Stimulated activated naive CD8-positive, alpha-beta T cell treated with anti-CD3 and anti-CD28 coated beads, Interleukin-15, Interleukin-2, amounts not matched to agents 100 ng/mL and 50 ng/mL, for 24 hours (primary cell): ENCODE measurements around the gene APEH.

Experiments
- H3K27ac Mint-ChIP-seq: one replicate; pipeline ENCODE4 v1.8.0; 2021; ENCODE audit warnings: mild to moderate bottlenecking, mixed read lengths
- H3K27me3 Mint-ChIP-seq: one replicate; pipeline ENCODE4 v1.8.0; 2021; ENCODE audit warnings: mixed read lengths
- H3K36me3 Mint-ChIP-seq: one replicate; pipeline ENCODE4 v1.8.0; 2021; ENCODE audit warnings: low read depth, mixed read lengths
- H3K4me1 Mint-ChIP-seq: one replicate; pipeline ENCODE4 v1.8.0; 2021; ENCODE audit warnings: low read depth, mixed read lengths
- H3K4me3 Mint-ChIP-seq: one replicate; pipeline ENCODE4 v1.8.0; 2021; ENCODE audit warnings: mild to moderate bottlenecking, mixed read lengths
- H3K9me3 Mint-ChIP-seq: one replicate; pipeline ENCODE4 v1.8.0; 2021; ENCODE audit warnings: mixed read lengths

APEH gene

DNA sequence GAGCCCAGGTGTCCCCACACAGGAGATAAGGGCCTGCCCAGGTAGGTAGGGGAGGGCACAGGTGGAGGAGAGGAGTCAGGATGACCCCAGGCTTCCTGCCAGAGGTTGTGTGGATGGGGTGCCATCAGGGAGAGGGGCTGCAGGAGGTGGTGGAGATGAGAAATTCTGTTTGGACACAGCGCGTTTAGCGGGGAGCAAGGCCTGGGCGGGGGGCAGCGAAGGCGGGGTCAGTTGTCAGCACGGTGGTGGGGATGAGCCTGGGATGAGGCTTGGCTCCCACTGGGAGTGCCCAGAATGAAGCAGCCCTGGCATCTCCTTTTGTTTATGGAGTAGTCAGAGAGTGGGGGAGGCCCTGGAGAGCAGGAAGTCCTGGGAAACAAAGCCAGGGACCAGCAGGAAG, 29.8 kb downstream of the APEH start:
- Mint-ChIP-seq H3K9me3 (no peaks in the 10 kb centered on the region), H3K27ac (no peak overlapping the region), H3K4me3 (no peak overlapping the region), H3K4me1 (no peaks in the 10 kb centered on the region), H3K36me3 (peaks cover 9% of the 10 kb centered on the region), H3K27me3 (no peaks in the 10 kb centered on the region)

DNA sequence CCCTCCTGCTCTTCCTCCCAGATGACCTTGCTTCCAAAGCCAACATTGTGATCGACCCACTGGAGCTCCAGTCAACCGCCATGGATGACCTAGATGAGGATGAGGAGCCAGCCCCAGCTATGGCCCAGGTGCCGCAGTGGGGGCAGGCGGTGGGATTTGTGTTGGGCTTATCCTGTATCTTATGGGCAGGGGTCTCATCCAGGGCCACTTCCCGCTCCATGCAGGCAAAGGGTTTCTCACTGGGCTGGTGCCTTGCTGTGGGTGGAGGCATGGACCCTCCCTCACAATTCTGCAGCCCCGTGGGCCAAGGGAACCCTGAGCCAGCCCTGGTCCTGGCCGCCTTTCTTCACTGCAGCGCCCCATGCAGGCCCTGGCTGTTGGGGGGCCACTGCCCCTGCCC, 30.5 kb downstream of the APEH start:
- peaks cover 9% of the 10 kb centered on the region for H3K36me3 Mint-ChIP-seq
- H3K27ac Mint-ChIP-seq: no peak overlapping the region
- no peaks in the 10 kb centered on the region for H3K9me3 Mint-ChIP-seq
- no peak overlapping the region for H3K4me3 Mint-ChIP-seq
- no peaks in the 10 kb centered on the region for H3K27me3 Mint-ChIP-seq
- H3K4me1 Mint-ChIP-seq: no peaks in the 10 kb centered on the region

DNA sequence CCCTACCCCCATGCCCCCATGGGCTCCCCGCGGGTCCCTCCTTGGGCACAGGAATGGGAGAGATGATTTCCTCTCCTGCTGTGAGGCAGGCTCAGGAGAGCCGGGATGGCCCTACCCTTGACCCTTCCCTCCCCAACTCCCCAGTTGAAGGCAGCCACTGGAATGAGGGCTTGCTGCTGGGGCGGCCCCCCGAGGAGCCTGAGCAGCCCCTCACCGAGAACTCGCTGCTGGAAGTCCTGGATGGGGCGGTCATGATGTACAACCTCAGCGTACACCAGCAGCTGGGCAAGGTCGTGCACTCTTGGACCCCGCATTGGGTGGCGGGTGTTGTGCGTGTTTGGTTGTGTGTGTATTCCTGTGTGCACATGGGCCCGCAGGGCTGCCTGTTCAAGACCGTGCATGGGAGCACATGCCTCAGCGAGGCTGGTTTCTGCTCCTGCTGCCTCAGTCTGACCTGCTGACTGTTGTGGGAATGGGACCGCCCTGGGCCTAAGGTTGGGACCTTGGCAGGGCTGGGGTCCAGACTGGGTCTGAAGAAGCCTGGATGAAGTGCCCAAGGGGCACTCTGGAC, 31.3 kb downstream of the APEH start:
- H3K4me1 Mint-ChIP-seq: no peaks in the 10 kb centered on the region
- no peaks in the 10 kb centered on the region for H3K27me3 Mint-ChIP-seq
- no peaks in the 10 kb centered on the region for H3K9me3 Mint-ChIP-seq
- peaks cover 9% of the 10 kb centered on the region for H3K36me3 Mint-ChIP-seq
- H3K27ac Mint-ChIP-seq: no peak overlapping the region
- H3K4me3 Mint-ChIP-seq: no peak overlapping the region

DNA sequence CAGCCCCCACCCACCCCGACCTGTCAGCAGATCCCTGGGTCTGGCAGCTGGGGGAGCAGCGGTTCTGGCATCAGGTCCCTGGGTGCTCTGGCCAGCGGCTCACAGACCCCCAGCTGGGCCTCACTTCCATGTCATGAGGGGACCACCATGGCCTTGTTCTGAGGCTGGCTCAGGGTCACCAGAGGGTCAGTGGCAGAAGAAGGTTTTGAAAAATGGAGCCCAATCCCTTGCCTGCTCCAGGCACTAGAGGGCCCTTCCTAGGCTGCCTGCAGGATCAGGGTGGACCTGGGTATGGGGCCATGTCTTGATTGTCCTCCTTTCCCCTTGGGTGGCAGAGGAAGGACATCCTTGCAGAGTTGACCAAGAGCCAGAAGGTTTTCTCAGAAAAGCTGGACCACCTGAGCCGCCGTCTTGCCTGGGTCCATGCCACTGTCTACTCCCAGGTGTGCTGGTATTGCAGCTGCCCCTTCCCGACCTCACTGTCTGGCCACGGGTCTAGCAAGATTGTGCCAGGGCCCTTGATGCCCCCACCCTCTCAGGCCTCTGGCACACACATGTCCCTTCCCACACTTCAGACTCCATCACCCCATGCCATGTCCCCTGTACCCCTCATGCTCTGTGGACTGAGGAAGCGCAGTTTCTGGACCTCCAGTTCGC, 32.4 kb downstream of the APEH start:
- Mint-ChIP-seq H3K4me1 (peaks cover 3% of the 10 kb centered on the region), H3K27ac (no peak overlapping the region), H3K36me3 (peaks cover 9% of the 10 kb centered on the region), H3K27me3 (no peaks in the 10 kb centered on the region), H3K9me3 (no peaks in the 10 kb centered on the region), H3K4me3 (no peak overlapping the region)

DNA sequence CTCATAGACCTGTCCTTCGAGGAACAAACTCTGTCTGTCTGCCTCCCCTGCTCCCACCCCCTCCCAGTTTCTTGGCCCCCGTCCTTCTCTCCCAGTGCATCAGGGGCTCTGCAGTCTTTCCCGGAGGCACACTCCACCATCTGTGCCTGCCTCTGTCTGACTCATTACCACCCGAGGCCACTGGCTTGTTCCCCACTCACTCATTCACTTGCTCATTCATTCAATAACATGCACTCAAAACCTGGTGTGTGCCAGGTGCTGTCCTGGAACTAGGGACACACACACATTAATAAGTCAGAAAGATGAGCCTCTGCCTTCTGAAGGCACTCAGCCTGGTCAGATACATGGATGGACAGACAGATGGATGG, 32.9 kb downstream of the APEH start:
- no peaks in the 10 kb centered on the region for H3K27me3 Mint-ChIP-seq

DNA sequence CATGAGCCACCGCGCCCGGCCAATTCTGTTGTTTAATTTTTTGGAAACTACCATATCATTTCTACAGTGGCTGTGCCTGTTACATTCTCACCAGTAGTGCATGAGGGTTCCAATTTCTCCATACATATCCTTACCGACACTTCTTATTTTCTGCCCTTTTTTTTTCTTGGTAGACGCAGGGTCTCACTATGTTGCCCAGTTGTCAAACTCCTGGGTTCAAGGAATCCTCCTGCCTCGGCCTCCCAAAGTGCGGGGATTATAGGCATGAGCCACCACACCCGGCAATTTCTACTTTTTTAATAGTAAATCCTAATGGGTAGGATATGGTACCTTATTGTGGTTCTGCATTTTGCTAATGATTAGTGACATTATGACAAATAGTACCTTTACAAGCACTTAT, 35.7 kb downstream of the APEH start:
- H3K4me3 Mint-ChIP-seq: no peak overlapping the region
- H3K27ac Mint-ChIP-seq: no peak overlapping the region
- H3K36me3 Mint-ChIP-seq: peaks cover 9% of the 10 kb centered on the region
- H3K27me3 Mint-ChIP-seq: no peaks in the 10 kb centered on the region
- H3K4me1 Mint-ChIP-seq: peaks cover 6% of the 10 kb centered on the region
- no peaks in the 10 kb centered on the region for H3K9me3 Mint-ChIP-seq

More for the DNA sequence above, 32.9 kb downstream of the APEH start:
- Mint-ChIP-seq H3K4me3 (no peak overlapping the region), H3K27ac (no peak overlapping the region), H3K9me3 (no peaks in the 10 kb centered on the region), H3K4me1 (peaks cover 6% of the 10 kb centered on the region), H3K36me3 (peaks cover 9% of the 10 kb centered on the region)

DNA sequence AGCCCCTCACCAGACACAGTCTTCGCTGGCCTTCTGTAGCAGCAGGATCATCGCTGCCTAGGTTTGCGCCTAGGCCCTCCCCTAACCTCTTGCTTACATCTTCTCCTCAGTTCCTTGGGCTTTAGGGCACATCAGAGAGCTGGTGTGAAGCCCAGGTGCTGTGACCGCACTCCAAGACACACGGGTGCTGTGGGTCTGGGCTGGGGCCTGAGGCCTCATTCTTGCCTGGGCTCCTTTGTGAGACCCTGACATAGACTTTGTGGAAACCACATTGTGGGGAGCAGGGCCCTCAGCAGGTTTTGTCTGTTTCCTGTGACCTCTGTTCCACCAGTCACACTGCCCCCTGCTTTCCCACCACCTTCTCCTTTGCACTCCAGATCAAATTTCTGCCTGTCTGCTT, 37.3 kb downstream of the APEH start:
- Mint-ChIP-seq H3K36me3 (peaks cover 9% of the 10 kb centered on the region), H3K27me3 (no peaks in the 10 kb centered on the region), H3K4me3 (no peak overlapping the region), H3K4me1 (peaks cover 6% of the 10 kb centered on the region), H3K9me3 (no peaks in the 10 kb centered on the region), H3K27ac (no peak overlapping the region)

DNA sequence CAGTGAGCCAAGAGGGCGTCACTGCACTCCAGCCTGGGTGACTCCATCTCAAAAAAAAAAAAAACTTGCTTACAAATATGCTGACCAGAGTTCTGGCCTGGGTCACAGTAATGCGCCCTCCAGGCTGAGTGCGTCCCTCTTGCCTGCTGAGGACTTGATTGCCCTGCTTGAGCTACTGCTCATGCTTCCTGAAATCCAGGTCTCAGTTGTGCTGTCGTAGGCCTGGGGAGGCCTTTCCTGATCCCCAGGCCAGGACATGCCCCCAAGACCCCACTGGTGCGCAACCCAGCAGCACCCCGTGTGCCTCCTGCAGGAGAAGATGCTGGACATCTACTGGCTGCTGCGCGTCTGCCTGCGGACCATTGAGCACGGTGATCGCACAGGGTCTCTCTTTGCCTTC, 38.0 kb downstream of the APEH start:
- Mint-ChIP-seq H3K4me1 (peaks cover 6% of the 10 kb centered on the region), H3K27ac (no peak overlapping the region), H3K9me3 (no peaks in the 10 kb centered on the region), H3K27me3 (no peaks in the 10 kb centered on the region), H3K4me3 (no peak overlapping the region), H3K36me3 (peaks cover 5% of the 10 kb centered on the region)

DNA sequence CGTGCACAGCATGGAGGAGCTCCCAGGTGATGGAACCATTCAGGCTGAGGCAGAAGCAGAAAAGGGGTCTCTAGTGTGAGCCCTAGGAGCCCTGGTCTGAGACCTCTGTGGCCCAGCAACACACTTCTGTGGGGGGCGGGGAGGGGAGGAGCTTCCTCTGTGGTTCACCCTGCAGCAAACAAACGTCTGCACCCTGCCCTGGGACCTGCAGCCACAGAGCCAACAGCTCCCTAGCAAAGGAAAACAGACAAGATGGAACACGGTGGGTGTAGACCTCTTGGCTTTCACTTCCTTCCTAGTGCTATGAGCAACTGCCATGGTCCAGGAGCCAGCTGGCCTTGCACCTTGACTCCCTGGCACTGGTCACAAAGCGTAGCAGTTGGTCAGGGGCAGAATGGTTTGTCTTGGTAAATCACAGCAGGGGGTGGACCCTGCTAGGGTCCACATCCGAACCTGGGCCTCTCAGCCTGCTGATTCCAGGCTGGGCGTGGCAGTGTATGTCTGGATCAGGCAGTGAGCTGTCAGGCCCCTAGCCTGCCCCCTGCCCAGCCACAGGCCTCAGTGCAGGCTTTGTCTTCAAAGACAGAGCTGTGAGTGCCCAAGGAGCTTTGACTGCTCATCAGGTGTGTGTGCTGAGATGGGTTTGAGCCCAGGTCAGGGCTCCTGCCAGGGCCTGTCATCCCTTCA, 38.6 kb downstream of the APEH start:
- Mint-ChIP-seq H3K9me3 (no peaks in the 10 kb centered on the region), H3K27me3 (no peaks in the 10 kb centered on the region), H3K4me1 (peaks cover 6% of the 10 kb centered on the region), H3K36me3 (peaks cover 3% of the 10 kb centered on the region), H3K27ac (no peak overlapping the region), H3K4me3 (no peak overlapping the region)

DNA sequence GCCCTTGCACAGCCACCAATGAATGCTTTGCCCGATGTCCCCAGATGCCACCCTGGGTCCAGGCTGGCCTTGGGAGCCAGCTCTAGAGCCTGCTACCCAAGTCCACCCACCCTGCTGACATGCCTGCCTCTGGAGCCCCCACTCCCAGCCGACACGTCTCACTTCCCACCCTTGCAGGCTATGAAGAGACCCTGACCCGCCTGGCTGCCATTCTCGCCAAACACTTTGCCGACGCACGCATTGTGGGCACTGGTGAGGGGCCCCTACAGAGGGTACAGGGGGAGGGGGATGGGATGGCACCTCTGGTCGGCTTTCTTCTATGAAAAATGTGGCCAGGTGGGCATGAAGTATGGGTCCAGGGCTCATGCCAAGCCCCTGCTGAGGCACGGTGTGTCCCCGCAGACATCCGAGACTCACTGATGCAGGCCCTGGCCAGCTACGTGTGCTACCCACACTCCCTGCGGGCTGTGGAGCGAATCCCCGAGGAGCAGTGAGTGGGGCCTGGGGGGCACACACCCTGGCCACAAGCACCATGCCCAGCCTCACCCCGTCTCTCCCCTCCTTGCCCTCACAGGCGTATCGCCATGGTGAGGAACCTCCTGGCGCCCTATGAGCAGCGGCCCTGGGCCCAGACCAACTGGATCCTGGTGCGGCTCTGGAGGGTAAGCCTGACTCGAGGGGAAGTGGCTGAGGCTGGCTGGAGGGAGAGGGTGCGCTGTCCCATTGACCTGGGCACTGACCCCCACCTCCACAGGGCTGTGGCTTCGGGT, 39.4 kb downstream of the APEH start:
- peaks cover 8% of the 10 kb centered on the region for H3K4me1 Mint-ChIP-seq
- no peaks in the 10 kb centered on the region for H3K27me3 Mint-ChIP-seq
- no peaks in the 10 kb centered on the region for H3K9me3 Mint-ChIP-seq
- peaks cover 5% of the 10 kb centered on the region for H3K36me3 Mint-ChIP-seq
- no peak overlapping the region for H3K4me3 Mint-ChIP-seq
- H3K27ac Mint-ChIP-seq: no peak overlapping the region

DNA sequence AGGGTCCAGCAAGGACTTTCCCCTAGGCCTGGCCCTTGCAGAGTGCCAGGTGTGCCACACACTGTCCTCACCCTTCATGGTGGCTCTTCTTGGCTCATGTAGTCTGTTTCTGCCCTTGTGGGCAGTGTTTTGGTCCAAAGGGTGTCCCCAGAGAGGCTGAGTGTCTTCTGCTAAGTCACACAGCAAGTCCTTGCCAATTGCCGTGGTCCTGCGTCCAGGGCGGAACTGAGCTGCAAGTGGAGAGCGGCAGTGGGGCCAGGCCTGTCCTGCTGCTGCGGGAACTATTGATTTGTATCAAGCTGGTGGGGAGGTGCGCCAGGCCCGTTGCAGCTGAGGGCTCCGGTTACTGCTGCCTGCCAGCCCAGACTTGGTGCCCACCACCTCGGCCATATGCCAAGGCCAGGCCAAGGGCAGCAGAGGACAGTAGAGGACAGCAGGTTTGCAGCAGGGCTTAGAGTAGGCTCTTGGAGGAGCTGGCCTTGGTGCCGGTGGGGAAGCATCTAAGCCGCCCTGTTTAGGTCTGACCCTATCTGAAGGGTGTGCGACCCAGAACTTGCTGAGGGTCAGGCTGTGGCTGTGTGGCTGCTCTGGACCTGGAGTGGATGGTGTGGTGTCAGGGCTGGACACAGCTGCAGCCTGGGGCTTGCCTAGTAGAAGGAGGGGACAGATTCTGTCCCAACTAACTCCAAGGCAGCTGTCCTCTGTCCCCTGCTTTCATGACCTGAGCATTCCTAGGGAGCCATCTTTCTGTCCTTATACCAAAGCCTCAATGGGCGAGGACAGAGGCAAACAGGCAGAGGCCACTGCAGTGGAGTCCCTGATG, 40.8 kb downstream of the APEH start:
- H3K4me1 Mint-ChIP-seq: peaks cover 21% of the 10 kb centered on the region

DNA sequence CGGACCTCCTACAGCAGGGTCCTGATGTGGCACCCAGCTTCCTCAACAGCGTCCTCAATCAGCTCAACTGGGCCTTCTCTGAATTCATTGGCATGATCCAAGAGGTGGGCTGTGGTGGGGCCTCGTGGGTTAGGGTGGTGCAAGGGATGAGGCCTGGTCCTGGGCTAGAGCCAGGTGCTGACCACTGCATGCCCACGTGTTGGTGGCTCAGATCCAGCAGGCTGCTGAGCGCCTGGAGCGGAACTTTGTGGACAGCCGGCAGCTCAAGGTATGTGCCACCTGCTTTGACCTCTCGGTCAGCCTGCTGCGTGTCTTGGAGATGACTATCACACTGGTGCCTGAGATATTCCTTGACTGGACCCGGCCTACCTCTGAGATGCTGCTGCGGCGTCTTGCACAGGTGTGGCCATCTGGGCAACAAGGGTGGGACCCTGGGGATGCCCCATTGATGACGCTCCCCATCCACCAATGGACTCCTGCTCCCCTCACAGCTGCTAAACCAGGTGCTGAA, 41.5 kb downstream of the APEH start:
- peaks cover 27% of the 10 kb centered on the region for H3K4me1 Mint-ChIP-seq
- no peaks in the 10 kb centered on the region for H3K9me3 Mint-ChIP-seq
- H3K4me3 Mint-ChIP-seq: no peak overlapping the region
- peaks cover 4% of the 10 kb centered on the region for H3K36me3 Mint-ChIP-seq
- no peaks in the 10 kb centered on the region for H3K27me3 Mint-ChIP-seq
- H3K27ac Mint-ChIP-seq: no peak overlapping the region

More for the DNA sequence above, 40.8 kb downstream of the APEH start:
- no peaks in the 10 kb centered on the region for H3K27me3 Mint-ChIP-seq
- H3K36me3 Mint-ChIP-seq: peaks cover 5% of the 10 kb centered on the region
- H3K9me3 Mint-ChIP-seq: no peaks in the 10 kb centered on the region
- H3K27ac Mint-ChIP-seq: no peak overlapping the region
- no peak overlapping the region for H3K4me3 Mint-ChIP-seq

DNA sequence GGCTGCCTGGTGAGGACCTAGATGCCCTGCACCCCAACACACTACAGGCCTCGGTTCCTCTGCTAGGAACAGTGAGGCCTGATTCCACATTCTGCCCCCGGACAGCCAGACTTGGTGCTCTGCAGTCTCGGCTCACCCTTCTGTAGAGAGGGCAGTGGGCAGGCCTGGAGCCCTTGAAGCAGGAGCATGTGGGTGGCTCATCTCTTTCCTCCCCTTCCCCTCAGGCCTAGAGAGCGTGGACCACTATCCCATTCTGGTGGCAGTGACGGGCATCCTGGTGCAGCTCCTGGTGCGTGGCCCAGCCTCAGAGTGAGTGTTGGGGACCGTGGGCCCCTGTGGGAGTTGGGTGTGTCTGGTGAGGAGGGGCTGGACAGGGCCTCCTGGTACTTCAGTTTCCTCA, 42.0 kb downstream of the APEH start:
- no peak overlapping the region for H3K4me3 Mint-ChIP-seq
- no peaks in the 10 kb centered on the region for H3K27me3 Mint-ChIP-seq
- no peaks in the 10 kb centered on the region for H3K9me3 Mint-ChIP-seq
- no peak overlapping the region for H3K27ac Mint-ChIP-seq
- peaks cover 9% of the 10 kb centered on the region for H3K36me3 Mint-ChIP-seq
- peaks cover 32% of the 10 kb centered on the region for H3K4me1 Mint-ChIP-seq

DNA sequence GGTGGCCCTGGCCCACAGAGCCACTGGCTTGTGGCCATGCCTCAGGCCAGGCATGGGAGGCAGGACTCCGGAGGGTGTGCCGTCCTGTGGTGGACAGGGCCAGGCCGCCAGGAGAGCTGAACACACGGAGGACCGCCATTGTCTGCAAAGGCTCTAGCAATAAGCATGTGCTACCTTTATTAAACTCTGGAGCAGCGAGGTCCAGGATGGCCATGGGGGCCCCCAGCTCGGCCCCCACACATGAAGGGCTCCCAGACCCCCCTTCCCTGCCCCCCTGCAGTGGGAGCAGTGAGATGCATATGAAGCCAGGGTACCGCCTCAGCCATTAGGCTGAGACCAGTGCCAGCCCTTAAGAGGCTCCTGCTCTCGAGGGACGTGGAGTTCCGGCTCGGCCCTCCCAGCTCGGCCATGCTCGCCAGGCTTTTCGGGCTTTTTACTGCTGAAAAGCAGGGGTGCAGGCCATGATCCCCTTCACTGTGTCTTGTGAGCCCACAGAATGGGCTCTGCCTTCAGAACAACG, 42.6 kb downstream of the APEH start:
- no peak overlapping the region for H3K27ac Mint-ChIP-seq
- no peaks in the 10 kb centered on the region for H3K9me3 Mint-ChIP-seq
- peaks cover 30% of the 10 kb centered on the region for H3K4me1 Mint-ChIP-seq
- H3K36me3 Mint-ChIP-seq: peaks cover 11% of the 10 kb centered on the region
- H3K4me3 Mint-ChIP-seq: no peak overlapping the region
- no peaks in the 10 kb centered on the region for H3K27me3 Mint-ChIP-seq
